RWPE2 (cell line): Measurements from ENCODE around the gene CEMIP.

Experiments used
- ATAC-seq: fragments of 200-7000 bp; cut with Tn5 transposase; 3 replicates; pipeline ENCODE4 v1.9.1; 2021; ENCODE audit warnings: low read depth
- DNase-seq: peaks from one replicate; pipeline ENCODE4 v3.0.0-alpha.2; 2020; ENCODE audit warnings: low spot score
- H3K27ac ChIP-seq: fragments of 450-650 bp; 2 replicates; pipeline ENCODE4 v1.5.1; 2017; ENCODE audit warnings: mild to moderate bottlenecking; ENCODE audit not compliant: poor library complexity, severe bottlenecking
- H3K27me3 ChIP-seq: fragments of 250-450 bp; sonication (Bioruptor Pico); 2 replicates; pipeline ENCODE4 v1.5.1; 2021; ENCODE audit warnings: mild to moderate bottlenecking, moderate library complexity; ENCODE audit not compliant: insufficient read depth, poor library complexity, severe bottlenecking
- H3K36me3 ChIP-seq: fragments of 250-450 bp; sonication (Bioruptor Pico); 2 replicates; pipeline ENCODE4 v1.5.1; 2020; ENCODE audit warnings: low read depth, mild to moderate bottlenecking, moderate library complexity
- H3K4me1 ChIP-seq: fragments of 250-450 bp; sonication (Bioruptor Pico); 2 replicates; pipeline ENCODE4 v1.5.1; 2021; ENCODE audit warnings: mild to moderate bottlenecking, moderate library complexity; ENCODE audit not compliant: insufficient read depth, poor library complexity, severe bottlenecking
- H3K4me3 ChIP-seq: fragments of 250-450 bp; sonication (Bioruptor Pico); 2 replicates; pipeline ENCODE4 v1.5.1; 2021; ENCODE audit warnings: mild to moderate bottlenecking, moderate library complexity; ENCODE audit not compliant: severe bottlenecking
- H3K9me3 ChIP-seq: fragments of 250-450 bp; sonication (Bioruptor Pico); 2 replicates; pipeline ENCODE4 v1.5.1; 2021; ENCODE audit warnings: mild to moderate bottlenecking, moderate library complexity; ENCODE audit not compliant: severe bottlenecking
- TF ChIP-seq, protein P1 (sequence below): fragments of 450-650 bp; IDR thresholded peaks from one replicate; pipeline ENCODE4 v1.5.1; 2017; ENCODE audit warnings: mild to moderate bottlenecking, moderate library complexity; ENCODE audit not compliant: poor library complexity, severe bottlenecking

CEMIP gene

DNA sequence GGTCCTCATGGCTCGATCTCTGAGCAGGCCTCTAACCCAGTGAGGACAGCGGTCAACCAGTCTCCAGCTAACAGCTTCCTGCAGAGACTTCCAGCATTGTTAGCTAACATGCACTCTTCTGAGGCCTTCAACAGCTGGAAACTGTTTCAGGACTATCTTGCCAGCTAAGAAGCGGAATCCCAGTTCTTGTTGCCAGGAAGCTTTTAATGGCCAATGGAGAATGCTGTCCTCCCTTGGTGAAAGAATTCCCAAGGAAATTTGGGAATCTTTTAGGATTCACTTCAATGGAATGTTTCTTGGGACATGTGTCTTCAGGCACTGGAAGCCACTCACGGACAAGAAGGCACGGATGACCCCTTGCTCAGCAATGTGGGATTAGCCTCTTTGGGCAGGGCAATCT, 91.7 kb downstream of the CEMIP start:
- ATAC-seq (no peak; the same call in 2 of the 3 replicates), DNase-seq (no peak)
- Histone ChIP-seq H3K9me3 (no peaks in the 10 kb centered on the region), H3K4me1 (no peaks in the 10 kb centered on the region), H3K4me3 (no peak overlapping the region), H3K27me3 (no peaks in the 10 kb centered on the region), H3K36me3 (no peaks in the 10 kb centered on the region), H3K27ac (no peak overlapping the region)
- TF ChIP-seq, protein P1, sequence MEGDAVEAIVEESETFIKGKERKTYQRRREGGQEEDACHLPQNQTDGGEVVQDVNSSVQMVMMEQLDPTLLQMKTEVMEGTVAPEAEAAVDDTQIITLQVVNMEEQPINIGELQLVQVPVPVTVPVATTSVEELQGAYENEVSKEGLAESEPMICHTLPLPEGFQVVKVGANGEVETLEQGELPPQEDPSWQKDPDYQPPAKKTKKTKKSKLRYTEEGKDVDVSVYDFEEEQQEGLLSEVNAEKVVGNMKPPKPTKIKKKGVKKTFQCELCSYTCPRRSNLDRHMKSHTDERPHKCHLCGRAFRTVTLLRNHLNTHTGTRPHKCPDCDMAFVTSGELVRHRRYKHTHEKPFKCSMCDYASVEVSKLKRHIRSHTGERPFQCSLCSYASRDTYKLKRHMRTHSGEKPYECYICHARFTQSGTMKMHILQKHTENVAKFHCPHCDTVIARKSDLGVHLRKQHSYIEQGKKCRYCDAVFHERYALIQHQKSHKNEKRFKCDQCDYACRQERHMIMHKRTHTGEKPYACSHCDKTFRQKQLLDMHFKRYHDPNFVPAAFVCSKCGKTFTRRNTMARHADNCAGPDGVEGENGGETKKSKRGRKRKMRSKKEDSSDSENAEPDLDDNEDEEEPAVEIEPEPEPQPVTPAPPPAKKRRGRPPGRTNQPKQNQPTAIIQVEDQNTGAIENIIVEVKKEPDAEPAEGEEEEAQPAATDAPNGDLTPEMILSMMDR: no peak

DNA sequence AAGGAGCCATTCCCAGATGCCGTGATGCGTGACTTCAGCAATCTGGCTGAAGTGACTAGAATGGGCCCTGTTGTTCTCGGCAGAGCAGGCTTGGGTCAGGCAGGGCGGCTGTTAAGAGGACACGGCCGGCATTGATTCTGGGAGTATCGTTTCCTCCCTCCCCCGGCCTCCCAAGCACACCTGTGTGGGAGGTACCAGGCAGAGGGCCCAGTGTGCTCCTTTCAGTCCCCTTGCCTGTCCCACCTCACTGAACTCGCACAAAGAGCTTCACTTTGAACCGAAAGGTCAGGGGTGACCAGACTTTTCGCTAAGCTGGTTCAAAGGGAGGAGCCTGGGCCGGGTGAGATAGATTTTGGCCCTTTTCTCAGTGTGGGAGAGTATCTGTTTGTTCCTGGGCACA, 92.7 kb downstream of the CEMIP start:
- Histone ChIP-seq H3K36me3 (no peaks in the 10 kb centered on the region), H3K4me3 (no peak overlapping the region), H3K4me1 (no peaks in the 10 kb centered on the region), H3K27me3 (no peaks in the 10 kb centered on the region), H3K9me3 (no peaks in the 10 kb centered on the region), H3K27ac (no peak overlapping the region)
- TF ChIP-seq, protein P1: no peak
- ATAC-seq (no peak), DNase-seq (no peak)

DNA sequence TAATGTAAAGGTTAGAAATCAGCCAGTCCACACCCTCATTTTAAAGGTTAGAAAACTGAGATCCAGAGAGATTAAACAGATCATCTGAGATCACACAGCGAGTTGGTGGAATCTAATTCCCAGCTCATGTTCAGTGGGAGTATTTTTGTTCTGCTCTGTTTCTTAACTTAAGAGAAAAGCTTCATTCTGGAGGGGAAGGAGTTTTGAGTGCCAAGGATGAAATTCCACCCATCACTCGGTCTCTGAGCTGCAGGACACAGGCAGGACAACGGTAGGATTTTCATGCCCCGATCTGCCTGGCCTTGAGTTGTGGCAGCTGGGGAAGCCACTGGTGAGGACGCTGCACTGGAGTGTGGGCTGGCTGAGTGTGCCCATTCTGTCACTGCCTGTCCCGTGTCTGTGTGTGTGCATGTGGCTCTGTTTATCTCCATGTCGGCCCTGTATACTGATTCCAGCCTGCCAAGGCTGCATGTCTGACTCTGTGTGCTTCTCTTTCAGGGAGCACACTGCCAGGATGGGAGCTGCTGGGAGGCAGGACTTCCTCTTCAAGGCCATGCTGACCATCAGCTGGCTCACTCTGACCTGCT, 94.3 kb downstream of the CEMIP start:
- Histone ChIP-seq H3K27ac (no peak overlapping the region), H3K4me1 (no peaks in the 10 kb centered on the region), H3K9me3 (no peaks in the 10 kb centered on the region), H3K27me3 (no peaks in the 10 kb centered on the region), H3K36me3 (no peaks in the 10 kb centered on the region), H3K4me3 (no peak overlapping the region)
- TF ChIP-seq, protein P1: no peak
- ATAC-seq (no peak), DNase-seq (no peak)

DNA sequence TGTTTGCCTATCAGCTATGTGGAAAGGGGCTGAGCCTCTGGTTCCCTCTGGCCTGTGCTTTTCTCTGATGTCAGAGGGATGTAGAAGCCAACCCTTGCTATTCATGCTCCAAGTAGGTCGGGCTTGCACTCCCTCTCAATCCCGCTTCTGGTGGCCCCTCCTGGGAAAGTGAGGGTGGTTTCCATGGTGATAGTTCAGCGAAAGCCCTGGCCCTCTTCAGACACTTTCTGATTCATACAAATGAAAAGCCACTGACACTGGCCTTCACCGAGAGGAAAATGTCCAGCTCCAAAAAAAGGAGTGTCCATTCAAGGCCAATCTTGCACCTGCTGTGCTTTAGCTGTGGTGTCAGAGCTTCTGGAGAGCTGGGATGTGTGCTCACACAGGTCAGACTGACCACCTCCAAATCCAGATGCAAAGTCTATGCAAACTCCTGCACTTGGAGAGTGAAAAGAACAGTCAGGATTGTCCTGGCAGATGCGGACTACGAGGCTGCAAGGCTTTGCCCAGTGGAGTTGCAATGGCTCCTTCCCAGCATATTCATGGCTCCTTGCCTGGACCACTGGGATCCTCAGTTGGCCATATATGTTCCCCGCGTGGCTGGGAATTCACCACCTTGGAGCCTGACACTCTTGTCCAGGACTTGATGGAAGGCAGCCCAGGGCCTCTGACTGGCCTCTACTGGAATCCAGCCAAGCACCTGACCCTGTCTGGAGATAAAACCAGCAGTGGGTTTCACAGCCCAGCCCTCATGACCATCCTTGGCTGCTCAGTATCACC, 96.6 kb downstream of the CEMIP start:
- no peak for DNase-seq
- Histone ChIP-seq H3K27ac (no peak overlapping the region), H3K4me1 (no peaks in the 10 kb centered on the region), H3K4me3 (no peak overlapping the region), H3K36me3 (no peaks in the 10 kb centered on the region), H3K27me3 (no peaks in the 10 kb centered on the region), H3K9me3 (no peaks in the 10 kb centered on the region)
- no peak for ATAC-seq
- TF ChIP-seq, protein P1: no peak

GRCh38 chr15:80876348-80876674, 97.1 kb downstream of the CEMIP start:
- Histone ChIP-seq H3K9me3 (no peaks in the 10 kb centered on the region), H3K27ac (no peak overlapping the region), H3K4me1 (no peaks in the 10 kb centered on the region), H3K36me3 (no peaks in the 10 kb centered on the region), H3K4me3 (no peak overlapping the region), H3K27me3 (no peaks in the 10 kb centered on the region)
- no peak for ATAC-seq
- no peak for DNase-seq
- TF ChIP-seq, protein P1: no peak
